Measurements from ENCODE around the gene CFAP299. TPM values are rescaled to one million over a fixed set of nuclear protein-coding genes. Genes with fewer than 3 reads are reported as not detected.

Gene CFAP299
- total and polyA plus RNA-seq, 9 of the 15 experiments (the other 6 are each of a cell fraction or from before 2014, with no cell fraction given): 0.09 to 3.0 (median 0.76) TPM

- TF ChIP-seq ZFPM2 (CRISPR knock-in tag; IDR thresholded peaks at IDR 0.05): no peak
- no peak for TF ChIP-seq ZNF133 (CRISPR knock-in tag; IDR thresholded peaks at IDR 0.05)
- TF ChIP-seq HNRNPK (IDR thresholded peaks at IDR 0.05; ENCODE audit: low read depth, low read length, poor library complexity, severe bottlenecking): no peak
- no peak for TF ChIP-seq ETS2 (tag; IDR thresholded peaks at IDR 0.05; ENCODE audit: borderline replicate concordance, poor library complexity, severe bottlenecking)
- TF ChIP-seq HMG20B (CRISPR knock-in tag; IDR thresholded peaks at IDR 0.05): no peak
- TF ChIP-seq CREB3L1 (IDR thresholded peaks at IDR 0.05; ENCODE audit: borderline replicate concordance, low read depth): no peak
- TF ChIP-seq XRCC5 (IDR thresholded peaks at IDR 0.05; ENCODE audit: low read depth, low read length): no peak
- peak; percentile 49; the same call in 1 of the 2 replicates for TF ChIP-seq DDX20 (tag; IDR thresholded peaks at IDR 0.05; ENCODE audit: low read depth)
- TF ChIP-seq WHSC1 (IDR thresholded peaks at IDR 0.05; ENCODE audit: low read length): no peak
- TF ChIP-seq ZNF212 (CRISPR knock-in tag; IDR thresholded peaks at IDR 0.05): no peak
- TF ChIP-seq FOXJ2 (tag; IDR thresholded peaks at IDR 0.05): no peak
- TF ChIP-seq CGGBP1 (CRISPR knock-in tag; IDR thresholded peaks at IDR 0.05): no peak
- TF ChIP-seq ZNF146 (CRISPR knock-in tag; IDR thresholded peaks at IDR 0.05; ENCODE audit: unreplicated experiment): no peak
- peak; percentile 93 for TF ChIP-seq ATF4 (CRISPR knock-in tag; IDR thresholded peaks at IDR 0.05)
- no peak for TF ChIP-seq HCFC1 (IDR thresholded peaks at IDR 0.05; ENCODE audit: low read depth, low read length)
- no peak for TF ChIP-seq EGR1 (conservative IDR thresholded peaks at IDR 0.05)
- TF ChIP-seq ZNF143 (CRISPR knock-in tag; IDR thresholded peaks at IDR 0.05): no peak
- TF ChIP-seq SNAPC5 (CRISPR knock-in tag; IDR thresholded peaks at IDR 0.05): no peak
- no peak for TF ChIP-seq ZNF511 (CRISPR knock-in tag; IDR thresholded peaks at IDR 0.05)
- no peak for TF ChIP-seq SIRT6 (IDR thresholded peaks at IDR 0.05; ENCODE audit: low read depth, low read length)
- no peak for TF ChIP-seq ZNF785 (CRISPR knock-in tag; IDR thresholded peaks at IDR 0.05)
- TF ChIP-seq LEF1 (IDR thresholded peaks at IDR 0.05): peak; percentile 55; the same call in 1 of the 2 replicates
- no peak for TF ChIP-seq MXD1 (CRISPR knock-in tag; IDR thresholded peaks at IDR 0.05; ENCODE audit: borderline replicate concordance, poor library complexity, severe bottlenecking)
- no peak for TF ChIP-seq NCOR1 (IDR thresholded peaks at IDR 0.05)
- TF ChIP-seq CXXC5 (CRISPR knock-in tag; IDR thresholded peaks at IDR 0.05): 0 out of 2 replicates have a peak, but pooled peaks have one; percentile 23
- TF ChIP-seq SPI1 (IDR thresholded peaks at IDR 0.05; ENCODE audit: borderline replicate concordance, low read depth, low read length): no peak
- no peak for TF ChIP-seq RBM17 (IDR thresholded peaks at IDR 0.05; ENCODE audit: borderline replicate concordance, low read depth, low read length)
- TF ChIP-seq MYNN (IDR thresholded peaks at IDR 0.05): no peak
- no peak for TF ChIP-seq MYNN (CRISPR knock-in tag; IDR thresholded peaks at IDR 0.05)
Measured at GRCh38 chr4:80424225-80424581, 88.7 kb downstream of the CFAP299 start (continued).

Measured in K562 (cell line).